MM.1S (cell line): ENCODE data around the gene SHOC1.

Source experiments
- EZH2phosphoT487 ChIP-seq: fragments of 300-600 bp; sonication (generic); IDR thresholded peaks from 2 replicates; pipeline ENCODE4 v1.6.1; 2018; ENCODE audit warnings: antibody characterized with exemption, low read length
- TF ChIP-seq, protein P1 (sequence below): fragments of 300-600 bp; sonication (generic); IDR thresholded peaks from 2 replicates; pipeline ENCODE4 v1.5.1; 2016; ENCODE audit warnings: antibody characterized with exemption, low read length, mixed read lengths

DNA sequence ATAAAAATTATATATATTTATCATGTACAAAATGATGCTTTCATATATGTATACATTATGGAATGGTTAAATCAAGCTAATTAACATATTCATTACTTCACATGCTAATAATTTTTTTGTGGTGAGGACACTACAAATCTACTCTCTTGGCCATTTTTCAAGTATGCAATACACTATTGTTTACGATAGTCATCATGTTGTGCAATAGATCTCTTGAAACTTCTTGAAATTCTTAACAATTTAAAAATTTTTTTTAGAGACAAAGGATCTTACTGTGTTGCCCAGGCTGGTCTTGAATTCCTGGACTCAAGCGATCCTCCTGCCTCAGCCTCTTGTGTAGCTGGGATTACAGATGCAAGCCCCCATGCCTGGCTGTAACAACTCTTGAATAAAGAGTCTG, 45.2 kb upstream of the SHOC1 start:
- TF ChIP-seq, protein P1, sequence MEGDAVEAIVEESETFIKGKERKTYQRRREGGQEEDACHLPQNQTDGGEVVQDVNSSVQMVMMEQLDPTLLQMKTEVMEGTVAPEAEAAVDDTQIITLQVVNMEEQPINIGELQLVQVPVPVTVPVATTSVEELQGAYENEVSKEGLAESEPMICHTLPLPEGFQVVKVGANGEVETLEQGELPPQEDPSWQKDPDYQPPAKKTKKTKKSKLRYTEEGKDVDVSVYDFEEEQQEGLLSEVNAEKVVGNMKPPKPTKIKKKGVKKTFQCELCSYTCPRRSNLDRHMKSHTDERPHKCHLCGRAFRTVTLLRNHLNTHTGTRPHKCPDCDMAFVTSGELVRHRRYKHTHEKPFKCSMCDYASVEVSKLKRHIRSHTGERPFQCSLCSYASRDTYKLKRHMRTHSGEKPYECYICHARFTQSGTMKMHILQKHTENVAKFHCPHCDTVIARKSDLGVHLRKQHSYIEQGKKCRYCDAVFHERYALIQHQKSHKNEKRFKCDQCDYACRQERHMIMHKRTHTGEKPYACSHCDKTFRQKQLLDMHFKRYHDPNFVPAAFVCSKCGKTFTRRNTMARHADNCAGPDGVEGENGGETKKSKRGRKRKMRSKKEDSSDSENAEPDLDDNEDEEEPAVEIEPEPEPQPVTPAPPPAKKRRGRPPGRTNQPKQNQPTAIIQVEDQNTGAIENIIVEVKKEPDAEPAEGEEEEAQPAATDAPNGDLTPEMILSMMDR = no peak
- no peak for TF ChIP-seq EZH2phosphoT487
